ENCODE data around the gene MPIG6B. TPM values are rescaled to one million over a fixed set of nuclear protein-coding genes. Genes with fewer than 3 reads are reported as not detected.
A peak's percentile ranks its signal among the peaks of the same experiment; 100 is the strongest.

The MPIG6B gene
- total RNA-seq, 1 donor from 2014 or later, result not detected

- no peak for DNase-seq (ENCODE audit: low read depth in 2 of 2)
Observed at GRCh38 chr6:31720196-31720770, 2.9 kb upstream of the MPIG6B start.

- DNase-seq (ENCODE audit: low read depth in 2 of 2), result no peak
Observed at GRCh38 chr6:31721351-31722020, 1.7 kb upstream of the MPIG6B start, which contains the start of gene LY6G6C. LY6G6C (minus strand) TSS chr6:31721746; CDS start chr6:31721679, 67 bp downstream.

GRCh38 chr6:31722173-31722572 lies 1.0 kb upstream of the MPIG6B start:
- DNase-seq (ENCODE audit: low read depth in 2 of 2), result no peak

- DNase-seq (ENCODE audit: low read depth in 2 of 2), result no peak
Observed at GRCh38 chr6:31723980-31724691, 963 bp downstream of the MPIG6B start.

- peak in 1 of 2 donors; percentile 56 for DNase-seq (ENCODE audit: low read depth in 2 of 2)
Observed at GRCh38 chr6:31725502-31726350, 2.6 kb downstream of the MPIG6B start.

- peak in 1 of 2 donors; percentile 39 for DNase-seq (ENCODE audit: low read depth in 2 of 2)
Observed at GRCh38 chr6:31727034-31727716, 4.0 kb downstream of the MPIG6B start.

GRCh38 chr6:31727717-31728671 lies 4.8 kb downstream of the MPIG6B start:
- no peak for DNase-seq (ENCODE audit: low read depth in 2 of 2)

- no peak for DNase-seq (ENCODE audit: low read depth in 2 of 2)
Observed at GRCh38 chr6:31728767-31729514, 5.8 kb downstream of the MPIG6B start, which contains the start of gene DDAH2. DDAH2 (minus strand) TSS chr6:31729299; CDS start chr6:31729161, 138 bp downstream.

- DNase-seq (ENCODE audit: low read depth in 2 of 2), result peak; percentile 78 to 88
Observed at GRCh38 chr6:31729515-31729978, 6.4 kb downstream of the MPIG6B start.

GRCh38 chr6:31729979-31730630 lies 6.9 kb downstream of the MPIG6B start:
- DNase-seq (ENCODE audit: low read depth in 2 of 2), result peak; percentile 77 to 95

- no peak for DNase-seq (ENCODE audit: low read depth in 2 of 2)
Observed at GRCh38 chr6:31730631-31731086, 7.5 kb downstream of the MPIG6B start.

GRCh38 chr6:31732029-31732428 lies 8.9 kb downstream of the MPIG6B start:
- no peak for DNase-seq (ENCODE audit: low read depth in 2 of 2)

GRCh38 chr6:31733734-31734133 lies 10.6 kb downstream of the MPIG6B start:
- no peak for DNase-seq (ENCODE audit: low read depth in 2 of 2)

GRCh38 chr6:31734247-31734820 lies 11.2 kb downstream of the MPIG6B start:
- DNase-seq (ENCODE audit: low read depth in 2 of 2), result no peak

- DNase-seq (ENCODE audit: low read depth in 2 of 2), result peak in 1 of 2 donors; percentile 82
Observed at GRCh38 chr6:31734821-31735406, 11.7 kb downstream of the MPIG6B start.

- DNase-seq (ENCODE audit: low read depth in 2 of 2), result peak in 1 of 2 donors; percentile 82
Observed at GRCh38 chr6:31736021-31736767, 13.0 kb downstream of the MPIG6B start, which contains the start of gene CLIC1. CLIC1 (minus strand) TSS chr6:31736530; CDS start chr6:31736300, 230 bp downstream.
